Activated CD8-positive, alpha-beta memory T cell treated with anti-CD3 and anti-CD28 coated beads, Interleukin-2, amount 50 U/mL, for 24 hours (primary cell): Measurements from ENCODE around the gene HES5.
"Not testable (repeated sequence)": the region's sequence is repeated elsewhere in the genome, so short reads cannot be mapped to it uniquely, and the experiment has no call there.

Experiments used
- DNase-seq: peaks from one replicate; pipeline ENCODE4 v3.0.0-alpha.2; 2020; ENCODE audit errors: extremely low read depth

HES5 gene

GRCh38 chr1:2529784-2530512, at the start of gene HES5:
Gene HES5, minus strand, starts transcription at chr1:2530263. Its CDS starts 99 bp downstream, at chr1:2530164.
- no peak for DNase-seq

- no peak for DNase-seq
Observed at GRCh38 chr1:2578758-2579118, 48.7 kb upstream of the HES5 start.

- DNase-seq: not testable (repeated sequence)
Observed at GRCh38 chr1:2577565-2578075, 47.6 kb upstream of the HES5 start.

GRCh38 chr1:2575801-2576663, 46.0 kb upstream of the HES5 start:
- DNase-seq: no peak

- no peak for DNase-seq
Observed at GRCh38 chr1:2574350-2574749, 44.3 kb upstream of the HES5 start.

GRCh38 chr1:2573250-2573920, 43.3 kb upstream of the HES5 start:
- no peak for DNase-seq

- no peak for DNase-seq
Observed at GRCh38 chr1:2571348-2571747, 41.3 kb upstream of the HES5 start.

GRCh38 chr1:2570332-2570731, 40.3 kb upstream of the HES5 start:
- DNase-seq: no peak

- DNase-seq: not testable (repeated sequence)
Observed at GRCh38 chr1:2569703-2570102, 39.6 kb upstream of the HES5 start.

GRCh38 chr1:2569060-2569459, 39.0 kb upstream of the HES5 start:
- DNase-seq: no peak

GRCh38 chr1:2568187-2568816, 38.2 kb upstream of the HES5 start:
- not testable (repeated sequence) for DNase-seq

GRCh38 chr1:2567083-2567679, 37.1 kb upstream of the HES5 start:
- DNase-seq: no peak

- DNase-seq: no peak
Observed at GRCh38 chr1:2566101-2567045, 36.3 kb upstream of the HES5 start.

- DNase-seq: no peak
Observed at GRCh38 chr1:2564815-2565374, 34.8 kb upstream of the HES5 start.

GRCh38 chr1:2564006-2564814, 34.1 kb upstream of the HES5 start:
- no peak for DNase-seq

- DNase-seq: no peak
Observed at GRCh38 chr1:2563205-2563604, 33.1 kb upstream of the HES5 start.

GRCh38 chr1:2561898-2562895, 32.1 kb upstream of the HES5 start:
- no peak for DNase-seq

GRCh38 chr1:2561446-2561845, 31.4 kb upstream of the HES5 start:
- no peak for DNase-seq
